PC-3 (cell line): ENCODE measurements around the gene ADAM12. TPM values are rescaled to one million over a fixed set of nuclear protein-coding genes. Genes with fewer than 3 reads are reported as not detected.

Experiments used
- ATAC-seq: fragments of 200-7000 bp; cut with Tn5 transposase; 2 replicates; pipeline ENCODE4 v1.9.1; 2020; ENCODE audit warnings: mild to moderate bottlenecking, moderate library complexity
- BruUV-seq: library from RNA; stranded (reverse); fragments of 400-500 nt; replicated peaks from 2 replicates; lab custom pipeline; 2021; lab: Mats Ljungman, UMichigan
- CTCF ChIA-PET: fragments of 300-600 bp; sonication (Branson Sonifier 250); formaldehyde crosslinking; loops from one replicate; lab custom pipeline; 2022; ENCODE audit warnings: antibody characterized with exemption; lab: Charles Lee
- POLR2A ChIA-PET: fragments of 300-600 bp; sonication (Branson Sonifier 250); formaldehyde crosslinking; loops from one replicate; lab custom pipeline; 2022; ENCODE audit warnings: antibody characterized with exemption; ENCODE audit not compliant: unreplicated experiment; lab: Charles Lee
- DNase-seq: peaks from one replicate; pipeline ENCODE4 v3.0.0-alpha.2; 2015
- H2AFZ ChIP-seq: fragments of 300-600 bp; sonication (generic); 2 replicates; pipeline ENCODE4 v1.6.0; 2016; ENCODE audit warnings: antibody characterized with exemption, low read length
- H3F3A ChIP-seq: fragments of 300-600 bp; sonication (generic); one replicate; pipeline ENCODE4 v1.6.0; 2017; ENCODE audit warnings: antibody characterized with exemption, low read length, control low read depth, mild to moderate bottlenecking; ENCODE audit not compliant: unreplicated experiment
- H3K27ac ChIP-seq: fragments of 300-600 bp; sonication (generic); 2 replicates; pipeline ENCODE4 v1.5.1; 2016; ENCODE audit warnings: mild to moderate bottlenecking, low read length
- H3K27me3 ChIP-seq: fragments of 300-600 bp; sonication (generic); 2 replicates; pipeline ENCODE4 v1.6.1; 2016; ENCODE audit warnings: low read length, mixed read lengths
- H3K36me3 ChIP-seq: fragments of 300-600 bp; sonication (generic); 2 replicates; pipeline ENCODE4 v1.6.1; 2016; ENCODE audit warnings: low read depth, mixed run types, low read length, mixed read lengths
- H3K4me1 ChIP-seq: fragments of 300-600 bp; sonication (generic); 2 replicates; pipeline ENCODE4 v1.5.1; 2016; ENCODE audit warnings: low read length; ENCODE audit not compliant: insufficient read depth
- H3K4me2 ChIP-seq: fragments of 300-600 bp; sonication (generic); 2 replicates; pipeline ENCODE4 v1.6.0; 2016; ENCODE audit warnings: low read length
- H3K4me3 ChIP-seq: fragments of 300-600 bp; sonication (generic); 2 replicates; pipeline ENCODE4 v1.5.1; 2016; ENCODE audit warnings: mild to moderate bottlenecking, low read length, mixed read lengths
- H3K79me2 ChIP-seq: fragments of 300-600 bp; sonication (generic); 2 replicates; pipeline ENCODE4 v1.6.1; 2017; ENCODE audit warnings: low read length, mixed read lengths
- H3K9ac ChIP-seq: fragments of 300-600 bp; sonication (generic); 2 replicates; pipeline ENCODE4 v1.6.0; 2016; ENCODE audit warnings: mild to moderate bottlenecking, low read length
- H3K9me2 ChIP-seq: fragments of 300-600 bp; sonication (generic); replicated peaks from 2 replicates; pipeline ENCODE4 v1.6.1; 2016; ENCODE audit warnings: mixed run types, low read length, mixed read lengths
- H3K9me3 ChIP-seq: fragments of 300-600 bp; sonication (generic); 2 replicates; pipeline ENCODE4 v1.6.1; 2016; ENCODE audit warnings: low read length, mixed read lengths
- H4K20me1 ChIP-seq: fragments of 300-600 bp; sonication (generic); 2 replicates; pipeline ENCODE4 v1.6.1; 2016; ENCODE audit warnings: low read length, mixed read lengths
- EZH2 ChIP-seq: fragments of 300-600 bp; sonication (generic); IDR thresholded peaks from one replicate; pipeline ENCODE4 v1.6.1; 2017; ENCODE audit warnings: antibody characterized with exemption, mild to moderate bottlenecking, low read length; ENCODE audit not compliant: unreplicated experiment
- EZH2phosphoT487 ChIP-seq: fragments of 300-600 bp; sonication (generic); IDR thresholded peaks from 2 replicates; pipeline ENCODE4 v1.6.1; 2018; ENCODE audit warnings: mild to moderate bottlenecking, antibody characterized with exemption, low read length, borderline replicate concordance
- intact Hi-C: fragments of 100-400 bp; cut with micrococcal nuclease; formaldehyde crosslinking; loops from 2 replicates; pipeline ENCODE4 v1.9.0; 2023
- total RNA-seq: library from RNA; depleted of rRNA; stranded (reverse); fragments of >200 nt; gene quantifications from 2 replicates; pipeline ENCODE4 v1.2.3, GENCODE V29; 2014
- TF ChIP-seq, protein P1 (sequence below): fragments of 300-600 bp; sonication (generic); conservative IDR thresholded peaks from 2 replicates; pipeline ENCODE4 v1.5.1; 2017; ENCODE audit warnings: antibody characterized with exemption, low read depth, mild to moderate bottlenecking, low read length

ADAM12 gene
- total RNA-seq, 1 experiment from 2014 or later, result 3.4 TPM

DNA sequence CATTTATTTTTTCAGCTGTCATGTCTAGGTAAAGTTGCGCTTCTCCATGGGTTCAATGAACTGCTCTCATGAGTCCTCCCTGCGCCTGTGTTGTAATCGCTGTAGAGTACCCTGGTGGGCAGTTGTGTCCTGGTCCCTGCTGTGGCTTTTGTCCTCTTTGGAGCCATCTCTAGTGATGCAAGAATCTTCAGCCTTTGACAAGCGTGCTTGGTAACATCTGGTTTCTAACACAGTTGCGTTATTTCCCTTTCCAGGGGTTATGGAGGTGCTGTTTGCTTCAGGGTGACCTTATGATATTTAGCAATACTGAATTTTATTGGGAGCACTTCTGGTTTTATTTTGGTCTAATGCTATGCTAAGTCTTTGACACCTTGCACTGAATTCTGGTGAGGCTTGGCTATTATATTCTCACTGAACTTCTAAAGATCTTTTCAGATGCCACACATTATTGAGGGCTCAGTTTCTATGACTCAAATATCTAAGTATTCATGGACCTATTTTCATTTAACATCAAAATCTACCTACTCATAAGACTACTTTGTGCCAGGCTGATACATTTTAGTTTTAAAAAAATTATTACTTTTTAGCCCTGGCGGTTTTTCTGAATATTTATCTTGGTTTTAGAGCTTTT, 403.3 kb downstream of the ADAM12 start:
- no peak overlapping the region for H3K27ac ChIP-seq
- H3K4me1 ChIP-seq, result peaks cover 9% of the 10 kb centered on the region
- H4K20me1 ChIP-seq, result no peaks in the 10 kb centered on the region
- no peaks in the 10 kb centered on the region for H3K27me3 ChIP-seq
- H3K9me2 ChIP-seq, result no peaks in the 10 kb centered on the region
- no TSS peak for BruUV-seq
- CTCF ChIA-PET, result interaction anchor here (0.7 kb wide), 1 partner anchor 73 kb away, joined by 3 read pairs; no protein-coding TSS in a partner anchor
- ATAC-seq, result no peak
- POLR2A ChIA-PET, result no interaction called here
- no peak for TF ChIP-seq EZH2phosphoT487
- TF ChIP-seq, protein P1, sequence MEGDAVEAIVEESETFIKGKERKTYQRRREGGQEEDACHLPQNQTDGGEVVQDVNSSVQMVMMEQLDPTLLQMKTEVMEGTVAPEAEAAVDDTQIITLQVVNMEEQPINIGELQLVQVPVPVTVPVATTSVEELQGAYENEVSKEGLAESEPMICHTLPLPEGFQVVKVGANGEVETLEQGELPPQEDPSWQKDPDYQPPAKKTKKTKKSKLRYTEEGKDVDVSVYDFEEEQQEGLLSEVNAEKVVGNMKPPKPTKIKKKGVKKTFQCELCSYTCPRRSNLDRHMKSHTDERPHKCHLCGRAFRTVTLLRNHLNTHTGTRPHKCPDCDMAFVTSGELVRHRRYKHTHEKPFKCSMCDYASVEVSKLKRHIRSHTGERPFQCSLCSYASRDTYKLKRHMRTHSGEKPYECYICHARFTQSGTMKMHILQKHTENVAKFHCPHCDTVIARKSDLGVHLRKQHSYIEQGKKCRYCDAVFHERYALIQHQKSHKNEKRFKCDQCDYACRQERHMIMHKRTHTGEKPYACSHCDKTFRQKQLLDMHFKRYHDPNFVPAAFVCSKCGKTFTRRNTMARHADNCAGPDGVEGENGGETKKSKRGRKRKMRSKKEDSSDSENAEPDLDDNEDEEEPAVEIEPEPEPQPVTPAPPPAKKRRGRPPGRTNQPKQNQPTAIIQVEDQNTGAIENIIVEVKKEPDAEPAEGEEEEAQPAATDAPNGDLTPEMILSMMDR, result no peak
- TF ChIP-seq EZH2, result no peak
- intact Hi-C loops, result loop anchor here (10.0 kb wide), 1 partner anchor 180 kb away; no protein-coding TSS in a partner anchor
- H3K4me3 ChIP-seq, result no peak overlapping the region
- no peaks in the 10 kb centered on the region for H3F3A ChIP-seq
- no peak overlapping the region for H3K4me2 ChIP-seq
- no peaks in the 10 kb centered on the region for H3K9me3 ChIP-seq
- no peaks in the 10 kb centered on the region for H3K36me3 ChIP-seq
- H2AFZ ChIP-seq, result no peak overlapping the region
- H3K79me2 ChIP-seq, result no peaks in the 10 kb centered on the region
- no peak overlapping the region for H3K9ac ChIP-seq
- no peak for DNase-seq

DNA sequence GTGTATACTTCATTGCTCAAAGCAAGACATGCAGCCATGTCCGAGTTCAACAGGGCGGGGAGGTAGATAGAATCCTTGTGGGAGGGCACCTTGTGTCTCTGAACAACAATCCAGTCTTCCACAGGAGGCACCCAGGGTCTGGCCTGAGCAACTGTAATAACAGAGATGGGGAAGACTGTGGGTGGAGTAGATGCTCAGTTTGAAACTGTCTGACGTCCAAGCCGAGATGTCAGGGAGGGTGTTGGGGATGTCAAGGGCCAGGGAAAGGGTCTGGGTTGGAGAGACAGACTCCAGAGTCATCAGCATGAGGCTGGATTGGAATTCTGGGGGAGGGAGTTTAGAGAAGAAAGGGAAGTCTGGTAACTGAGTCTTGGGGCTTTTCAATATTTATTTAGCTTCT, 403.9 kb downstream of the ADAM12 start:
- peaks cover 9% of the 10 kb centered on the region for H3K4me1 ChIP-seq
- CTCF ChIA-PET, result interaction anchor here (0.7 kb wide), 1 partner anchor 73 kb away, joined by 3 read pairs; no protein-coding TSS in a partner anchor
- no peak overlapping the region for H3K4me2 ChIP-seq
- no peaks in the 10 kb centered on the region for H3F3A ChIP-seq
- no peaks in the 10 kb centered on the region for H3K36me3 ChIP-seq
- no peaks in the 10 kb centered on the region for H3K9me2 ChIP-seq
- POLR2A ChIA-PET, result no interaction called here
- H2AFZ ChIP-seq, result no peak overlapping the region
- no peaks in the 10 kb centered on the region for H3K9me3 ChIP-seq
- no peaks in the 10 kb centered on the region for H3K79me2 ChIP-seq
- ATAC-seq, result no peak
- no peak overlapping the region for H3K27ac ChIP-seq
- no peaks in the 10 kb centered on the region for H4K20me1 ChIP-seq
- peak overlapping the region; percentile 22; the same call in 1 of the 2 replicates for H3K9ac ChIP-seq
- no TSS peak for BruUV-seq
- intact Hi-C loops, result loop anchor here (10.0 kb wide), 1 partner anchor 180 kb away; no protein-coding TSS in a partner anchor
- DNase-seq, result no peak
- no peak overlapping the region for H3K4me3 ChIP-seq
- TF ChIP-seq EZH2 (no peak), EZH2phosphoT487 (no peak)
- TF ChIP-seq, protein P1, result no peak
- no peaks in the 10 kb centered on the region for H3K27me3 ChIP-seq

DNA sequence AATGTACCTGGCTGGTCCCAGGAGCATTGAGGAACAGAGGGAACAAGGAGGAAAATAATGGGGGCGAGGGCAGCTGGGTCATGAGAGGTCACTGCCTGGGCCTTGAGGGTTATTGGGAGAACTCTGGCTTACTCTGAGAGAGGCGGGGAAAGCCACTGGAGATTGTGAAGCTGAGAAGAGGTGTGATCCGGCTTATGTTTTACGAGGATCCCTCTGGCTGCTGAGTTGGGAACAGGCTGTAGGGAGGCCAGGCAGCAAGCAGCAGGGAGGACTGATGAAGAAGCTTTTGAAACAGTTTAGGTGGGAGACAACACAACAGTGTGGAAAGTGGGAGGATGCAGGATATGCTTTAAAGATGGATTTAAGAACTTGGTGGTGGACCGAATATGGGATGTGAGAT, 404.6 kb downstream of the ADAM12 start:
- ChIA-PET POLR2A (no interaction called here), CTCF (no interaction called here)
- TF ChIP-seq EZH2phosphoT487, result no peak
- TF ChIP-seq, protein P1, result no peak
- TF ChIP-seq EZH2, result no peak
- H3K79me2 ChIP-seq, result no peaks in the 10 kb centered on the region
- BruUV-seq, result no TSS peak
- H3K9me2 ChIP-seq, result no peaks in the 10 kb centered on the region
- no peaks in the 10 kb centered on the region for H3K9me3 ChIP-seq
- H3K36me3 ChIP-seq, result no peaks in the 10 kb centered on the region
- H2AFZ ChIP-seq, result no peak overlapping the region
- ATAC-seq, result no peak
- no peak for DNase-seq
- H3F3A ChIP-seq, result no peaks in the 10 kb centered on the region
- H3K4me2 ChIP-seq, result no peak overlapping the region
- intact Hi-C loops, result loop anchor here (2.0 to 10.0 kb wide), 3 partner anchors 115 to 765 kb away; no protein-coding TSS in a partner anchor
- H3K4me3 ChIP-seq, result no peak overlapping the region
- H3K4me1 ChIP-seq, result peaks cover 9% of the 10 kb centered on the region
- H3K9ac ChIP-seq, result peak overlapping the region; percentile 24; the same call in 1 of the 2 replicates
- H3K27ac ChIP-seq, result no peak overlapping the region
- H4K20me1 ChIP-seq, result no peaks in the 10 kb centered on the region
- no peaks in the 10 kb centered on the region for H3K27me3 ChIP-seq
